Measurements from ENCODE around the gene NOTCH1.

- TF ChIP-seq POLR2A (IDR thresholded peaks at IDR 0.05; ENCODE audit: low read depth, low read length) (no peak), POLR2AphosphoS5 (IDR thresholded peaks at IDR 0.05; ENCODE audit: low read depth, low read length) (no peak)
These were observed 32.7 kb upstream of the NOTCH1 start for GRCh38 chr9:136578626-136578914.

All from GM12892 (cell line).